Stimulated activated effector memory CD8-positive, alpha-beta T cell treated with anti-CD3 and anti-CD28 coated beads, Interleukin-12 subunit alpha, Interleukin-12 subunit beta, amount 100 ng/mL, for 72 hours (primary cell): ENCODE data around the gene ZNF683.
"Not testable (repeated sequence)": the region's sequence is repeated elsewhere in the genome, so short reads cannot be mapped to it uniquely, and the experiment has no call there.

Experiments
- ATAC-seq: fragments of 150-1000 bp; cut with Tn5 transposase; 2 replicates; pipeline ENCODE4 v1.10.0; 2021
- DNase-seq, 2 donors: peaks; one replicate each; pipeline ENCODE4 v3.0.0; 2021 to 2022; ENCODE audit warnings: low spot score in 2 of 2
- H3K27ac Mint-ChIP-seq: one replicate; pipeline ENCODE4 v1.8.0; 2022; ENCODE audit warnings: mild to moderate bottlenecking, mixed read lengths
- H3K36me3 Mint-ChIP-seq: one replicate; pipeline ENCODE4 v1.8.0; 2022; ENCODE audit warnings: mild to moderate bottlenecking, mixed read lengths
- H3K4me1 Mint-ChIP-seq: one replicate; pipeline ENCODE4 v1.8.0; 2022; ENCODE audit warnings: mixed read lengths
- H3K4me3 Mint-ChIP-seq: one replicate; pipeline ENCODE4 v1.8.0; 2022; ENCODE audit warnings: mild to moderate bottlenecking, mixed read lengths
- H3K9me3 Mint-ChIP-seq: one replicate; pipeline ENCODE4 v1.8.0; 2022; ENCODE audit warnings: mixed read lengths

The ZNF683 gene

GRCh38 chr1:26338670-26339069 lies 33.9 kb downstream of the ZNF683 start:
- DNase-seq (no peak), ATAC-seq (no peak)
- Mint-ChIP-seq H3K36me3 (no peaks in the 10 kb centered on the region), H3K4me1 (peaks cover 11% of the 10 kb centered on the region), H3K4me3 (no peak overlapping the region), H3K27ac (no peak overlapping the region), H3K9me3 (no peaks in the 10 kb centered on the region)

- Mint-ChIP-seq H3K4me1 (peaks cover 11% of the 10 kb centered on the region), H3K27ac (no peak overlapping the region), H3K4me3 (peak overlapping the region; percentile 28), H3K9me3 (no peaks in the 10 kb centered on the region), H3K36me3 (no peaks in the 10 kb centered on the region)
- DNase-seq: no peak
- ATAC-seq: no peak
Measured at GRCh38 chr1:26337625-26338024, 34.9 kb downstream of the ZNF683 start.

GRCh38 chr1:26337206-26337535 lies 35.4 kb downstream of the ZNF683 start:
- DNase-seq: no peak
- no peaks in the 10 kb centered on the region for H3K36me3 Mint-ChIP-seq
- H3K9me3 Mint-ChIP-seq: no peaks in the 10 kb centered on the region
- peaks cover 11% of the 10 kb centered on the region for H3K4me1 Mint-ChIP-seq
- peak overlapping the region; percentile 87 for H3K4me3 Mint-ChIP-seq
- ATAC-seq: no peak
- H3K27ac Mint-ChIP-seq: no peak overlapping the region

GRCh38 chr1:26336477-26337205 lies 35.9 kb downstream of the ZNF683 start:
- peak; percentile 71 to 84 for DNase-seq
- Mint-ChIP-seq H3K4me1 (peaks cover 11% of the 10 kb centered on the region), H3K4me3 (peak overlapping the region; percentile 87), H3K36me3 (no peaks in the 10 kb centered on the region), H3K9me3 (no peaks in the 10 kb centered on the region), H3K27ac (no peak overlapping the region)
- peak; percentile 94 for ATAC-seq

DNA sequence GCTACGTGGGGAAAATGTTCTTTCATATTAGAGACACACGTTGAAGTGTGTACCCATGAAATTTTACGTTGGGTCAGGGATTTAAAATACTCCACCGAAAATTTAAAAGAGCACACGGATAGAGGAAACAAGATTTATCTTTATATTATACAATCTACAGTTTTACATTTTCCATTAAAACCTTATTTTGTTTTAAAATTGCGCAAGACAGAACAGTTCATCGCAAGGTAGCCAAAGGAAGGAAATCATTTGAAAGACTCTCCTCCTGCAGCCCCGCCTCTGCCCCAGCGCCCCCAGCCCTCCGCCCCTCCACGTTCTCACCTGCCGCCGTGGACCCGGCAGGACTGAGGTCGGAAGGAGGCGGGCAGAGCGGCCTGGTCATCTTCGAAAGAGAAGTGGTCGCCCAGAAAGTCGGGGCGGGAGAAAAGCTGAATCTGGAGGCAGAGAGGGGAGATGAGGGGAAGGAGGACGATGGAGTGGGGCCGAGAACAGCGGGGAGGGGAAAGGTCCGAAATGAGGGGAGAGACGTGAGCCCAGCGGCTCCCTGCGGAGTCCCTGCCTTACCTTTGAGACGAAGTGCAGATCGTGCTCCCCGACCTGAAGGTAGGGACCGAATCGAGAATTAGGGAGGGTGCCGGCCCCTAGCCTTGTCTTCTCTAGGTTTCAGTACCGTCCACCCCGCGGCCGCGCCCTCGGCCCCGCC lies 36.6 kb downstream of the ZNF683 start:
- H3K4me3 Mint-ChIP-seq: peak overlapping the region; percentile 87
- H3K36me3 Mint-ChIP-seq: no peaks in the 10 kb centered on the region
- DNase-seq: no peak
- no peaks in the 10 kb centered on the region for H3K9me3 Mint-ChIP-seq
- peaks cover 11% of the 10 kb centered on the region for H3K4me1 Mint-ChIP-seq
- H3K27ac Mint-ChIP-seq: no peak overlapping the region
- no peak for ATAC-seq

- ATAC-seq, H3K36me3 Mint-ChIP-seq, H3K27ac Mint-ChIP-seq, DNase-seq, H3K4me3 Mint-ChIP-seq, H3K9me3 Mint-ChIP-seq: not testable (repeated sequence)
- peaks cover 11% of the 10 kb centered on the region for H3K4me1 Mint-ChIP-seq
Measured at GRCh38 chr1:26333312-26333711, 39.2 kb downstream of the ZNF683 start.

DNA sequence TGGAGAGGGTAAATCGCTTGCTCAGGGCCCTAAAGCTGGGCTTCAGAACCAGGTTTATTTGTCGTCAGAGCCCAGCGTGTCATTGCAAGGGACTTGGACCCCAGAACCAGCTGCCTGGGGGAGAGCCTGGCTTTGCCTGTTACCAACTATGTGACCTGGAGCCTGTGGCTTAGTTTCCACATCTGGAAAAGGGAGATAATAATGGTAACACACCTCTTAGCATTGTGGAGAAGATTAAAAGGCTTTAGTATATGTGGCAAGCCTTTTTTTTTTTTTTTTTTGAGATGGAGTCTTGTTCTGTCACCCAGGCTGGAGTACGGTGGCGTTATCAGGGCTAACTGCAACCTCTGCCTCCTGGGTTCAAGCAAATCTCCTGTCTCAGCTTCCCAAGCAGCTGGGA lies 42.3 kb downstream of the ZNF683 start:
- DNase-seq: no peak
- Mint-ChIP-seq H3K4me1 (no peaks in the 10 kb centered on the region), H3K27ac (no peak overlapping the region), H3K36me3 (peaks cover 6% of the 10 kb centered on the region), H3K4me3 (no peak overlapping the region), H3K9me3 (no peaks in the 10 kb centered on the region)
- no peak for ATAC-seq

- not testable (repeated sequence) for ATAC-seq
Measured at GRCh38 chr1:26329380-26329779, 43.2 kb downstream of the ZNF683 start.

DNA sequence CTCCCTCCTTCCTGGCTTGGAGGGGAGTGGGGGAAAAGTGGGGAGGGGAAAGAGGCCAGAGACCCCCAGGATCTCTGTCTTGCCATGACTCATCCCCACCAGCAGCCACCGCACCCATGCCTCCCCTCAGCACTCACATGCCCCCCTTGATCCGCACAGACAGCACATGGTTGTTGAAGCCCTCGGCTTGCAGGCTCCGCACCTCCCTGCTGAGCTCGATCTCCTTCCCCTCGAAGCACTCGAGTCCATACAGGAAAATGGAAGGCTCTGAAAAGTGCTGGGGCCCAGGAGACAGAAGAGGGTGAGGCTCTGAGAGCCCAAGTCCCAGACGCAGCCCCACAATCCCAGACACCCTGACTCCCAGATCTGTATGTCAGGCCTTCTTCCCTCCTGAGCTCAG lies 44.0 kb downstream of the ZNF683 start:
- peaks cover 14% of the 10 kb centered on the region for H3K36me3 Mint-ChIP-seq
- no peaks in the 10 kb centered on the region for H3K4me1 Mint-ChIP-seq
- no peak for ATAC-seq
- no peak overlapping the region for H3K27ac Mint-ChIP-seq
- H3K9me3 Mint-ChIP-seq: no peaks in the 10 kb centered on the region
- DNase-seq: no peak
- H3K4me3 Mint-ChIP-seq: no peak overlapping the region

More at GRCh38 chr1:26329380-26329779, 43.2 kb downstream of the ZNF683 start:
- not testable (repeated sequence) for H3K4me1 Mint-ChIP-seq, H3K36me3 Mint-ChIP-seq, H3K9me3 Mint-ChIP-seq, H3K4me3 Mint-ChIP-seq, DNase-seq, H3K27ac Mint-ChIP-seq

DNA sequence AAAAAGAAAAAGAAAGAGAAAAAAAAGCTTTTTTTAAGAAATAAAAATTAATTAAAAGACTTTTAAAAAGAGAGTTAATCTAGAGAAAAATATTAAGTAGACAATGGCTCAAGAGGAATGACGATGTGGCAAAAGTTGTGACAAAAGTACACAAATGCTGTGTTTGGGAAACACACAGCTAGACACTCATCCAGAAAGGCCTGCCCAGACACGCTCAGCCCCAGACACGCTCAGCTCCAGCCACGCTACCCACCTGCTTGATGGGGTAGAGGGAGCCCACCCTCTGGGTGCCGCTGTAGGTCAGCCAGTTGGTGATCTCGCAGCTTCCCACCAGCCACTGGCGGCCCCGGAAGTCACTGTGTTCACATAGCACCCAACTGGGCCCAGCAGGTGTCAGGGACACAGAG lies 44.6 kb downstream of the ZNF683 start:
- no peak for ATAC-seq
- peaks cover 20% of the 10 kb centered on the region for H3K36me3 Mint-ChIP-seq
- no peak overlapping the region for H3K4me3 Mint-ChIP-seq
- H3K27ac Mint-ChIP-seq: peak overlapping the region; percentile 40
- H3K4me1 Mint-ChIP-seq: peaks cover 4% of the 10 kb centered on the region
- no peak for DNase-seq
- no peaks in the 10 kb centered on the region for H3K9me3 Mint-ChIP-seq

GRCh38 chr1:26324550-26324949 lies 48.0 kb downstream of the ZNF683 start:
- Mint-ChIP-seq H3K27ac (peak overlapping the region; percentile 50), H3K4me3 (no peak overlapping the region), H3K4me1 (peaks cover 36% of the 10 kb centered on the region), H3K9me3 (no peaks in the 10 kb centered on the region), H3K36me3 (peaks cover 54% of the 10 kb centered on the region)
- ATAC-seq (no peak), DNase-seq (no peak)

GRCh38 chr1:26323382-26323781 lies 49.2 kb downstream of the ZNF683 start:
- Mint-ChIP-seq H3K36me3 (peaks cover 66% of the 10 kb centered on the region), H3K4me3 (no peak overlapping the region), H3K27ac (peak overlapping the region; percentile 73), H3K9me3 (no peaks in the 10 kb centered on the region), H3K4me1 (peaks cover 47% of the 10 kb centered on the region)
- DNase-seq (no peak), ATAC-seq (no peak)

DNA sequence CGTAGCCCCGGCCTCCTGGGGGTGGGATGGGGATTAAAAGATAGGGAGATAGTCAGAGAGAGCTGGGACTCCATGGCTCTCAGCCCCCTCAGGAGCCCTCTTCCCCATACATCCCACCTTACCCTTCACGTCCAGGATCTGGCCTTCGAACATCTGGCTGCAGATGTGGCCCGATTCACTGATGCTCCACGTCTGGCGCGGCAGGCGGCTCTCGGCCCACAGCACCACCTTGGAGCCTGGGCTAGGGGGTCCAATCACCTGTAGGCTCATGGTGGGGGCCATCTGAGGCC lies 50.6 kb downstream of the ZNF683 start:
- Mint-ChIP-seq H3K27ac (peak overlapping the region; percentile 73), H3K4me1 (peaks cover 61% of the 10 kb centered on the region), H3K4me3 (no peak overlapping the region), H3K9me3 (no peaks in the 10 kb centered on the region), H3K36me3 (peaks cover 70% of the 10 kb centered on the region)
- DNase-seq: no peak
- no peak for ATAC-seq

DNA sequence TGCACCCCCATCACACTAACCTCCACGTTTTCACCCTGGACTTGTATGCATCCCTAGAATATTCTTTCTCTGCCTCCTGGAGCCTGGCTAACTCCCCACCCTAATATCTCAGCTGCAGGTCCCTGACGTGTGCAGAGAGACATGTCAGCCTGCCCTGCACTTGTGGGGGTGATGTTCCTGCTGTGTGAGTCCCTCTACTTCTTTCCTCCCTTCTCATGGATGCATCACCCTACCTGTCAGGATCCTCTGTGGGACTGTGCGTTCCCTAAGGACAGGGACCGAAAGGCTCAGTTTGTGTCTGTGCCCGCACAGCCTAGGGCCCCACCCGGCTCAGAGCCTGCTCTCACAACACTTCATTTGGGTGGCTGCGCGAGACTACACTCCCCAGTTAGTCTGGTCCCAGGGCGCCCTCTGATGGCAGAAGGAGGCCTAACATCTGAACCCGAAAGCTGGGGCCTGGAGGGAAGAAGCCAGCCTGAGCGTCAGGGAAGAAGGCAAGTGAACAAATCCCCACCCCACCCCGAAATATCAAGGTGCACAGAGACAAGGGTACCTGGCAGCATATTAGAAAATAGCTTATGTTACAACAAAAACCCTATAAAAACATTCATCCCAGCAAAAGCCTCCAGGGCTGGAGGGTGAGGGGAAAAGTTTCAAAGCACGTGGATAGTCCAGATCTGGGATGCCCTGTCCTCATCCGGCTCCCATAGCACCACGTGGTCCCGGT lies 51.1 kb downstream of the ZNF683 start:
- Mint-ChIP-seq H3K4me1 (peaks cover 62% of the 10 kb centered on the region), H3K4me3 (peak overlapping the region; percentile 98), H3K27ac (peak overlapping the region; percentile 73), H3K9me3 (no peaks in the 10 kb centered on the region), H3K36me3 (peaks cover 70% of the 10 kb centered on the region)
- ATAC-seq: peak; percentile 78
- DNase-seq: peak; percentile 98 to 99

- DNase-seq: peak in 1 of 2 donors; percentile 58
- H3K36me3 Mint-ChIP-seq: peaks cover 70% of the 10 kb centered on the region
- H3K9me3 Mint-ChIP-seq: no peaks in the 10 kb centered on the region
- peak; percentile 3 for ATAC-seq
- H3K4me1 Mint-ChIP-seq: peaks cover 62% of the 10 kb centered on the region
- H3K27ac Mint-ChIP-seq: peak overlapping the region; percentile 73
- peak overlapping the region; percentile 98 for H3K4me3 Mint-ChIP-seq
Measured at GRCh38 chr1:26320896-26321295, 51.7 kb downstream of the ZNF683 start.
